Dendritic cell treated with granulocyte-macrophage colony-stimulating factor and Interleukin-4, amounts not matched to agents 40 ng/mL and 50 ng/mL, for 4 days (primary cell): Measurements from ENCODE around the gene CTPS2.
"Not testable (repeated sequence)": the region's sequence is repeated elsewhere in the genome, so short reads cannot be mapped to it uniquely, and the experiment has no call there.

Experiments
- H3K27ac Mint-ChIP-seq: one replicate; pipeline ENCODE4 v1.8.0; 2022; ENCODE audit warnings: mild to moderate bottlenecking, mixed read lengths
- H3K27me3 Mint-ChIP-seq: one replicate; pipeline ENCODE4 v1.8.0; 2022; ENCODE audit warnings: mild to moderate bottlenecking, mixed read lengths
- H3K36me3 Mint-ChIP-seq: one replicate; pipeline ENCODE4 v1.8.0; 2022; ENCODE audit warnings: low read depth, mixed read lengths
- H3K4me1 Mint-ChIP-seq: one replicate; pipeline ENCODE4 v1.8.0; 2022; ENCODE audit warnings: low read depth, mixed read lengths
- H3K4me3 Mint-ChIP-seq: one replicate; pipeline ENCODE4 v1.8.0; 2022; ENCODE audit warnings: mild to moderate bottlenecking, moderate library complexity, mixed read lengths
- H3K9me3 Mint-ChIP-seq: one replicate; pipeline ENCODE4 v1.8.0; 2022; ENCODE audit warnings: mixed read lengths
- intact Hi-C: fragments of 100-400 bp; cut with micrococcal nuclease; formaldehyde crosslinking; loops from one replicate; pipeline ENCODE4 v1.15.0; 2022

Gene CTPS2

DNA sequence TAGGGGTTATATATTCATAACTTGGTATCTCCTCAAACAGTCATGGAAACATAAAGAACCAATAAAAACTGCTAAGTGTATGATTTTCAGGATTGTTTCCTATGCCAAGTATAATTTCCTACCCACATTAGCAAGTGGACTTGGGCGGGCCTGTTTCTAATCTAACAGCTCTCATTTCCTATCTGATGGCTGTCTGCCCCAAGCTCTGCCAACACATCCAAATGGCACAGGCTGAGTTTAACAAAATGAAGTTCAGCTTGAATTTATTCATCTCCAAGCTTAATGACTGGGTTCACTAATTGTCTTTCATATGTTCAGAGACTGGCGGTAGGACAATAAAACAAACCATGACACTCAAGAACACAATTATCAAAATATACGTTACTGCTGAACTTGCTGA, 118.0 kb downstream of the CTPS2 start:
- Mint-ChIP-seq H3K27ac (no peak overlapping the region), H3K9me3 (no peaks in the 10 kb centered on the region), H3K4me3 (no peak overlapping the region), H3K27me3 (no peaks in the 10 kb centered on the region), H3K4me1 (no peaks in the 10 kb centered on the region), H3K36me3 (peaks cover 7% of the 10 kb centered on the region)
- intact Hi-C loops: no loop called here

DNA sequence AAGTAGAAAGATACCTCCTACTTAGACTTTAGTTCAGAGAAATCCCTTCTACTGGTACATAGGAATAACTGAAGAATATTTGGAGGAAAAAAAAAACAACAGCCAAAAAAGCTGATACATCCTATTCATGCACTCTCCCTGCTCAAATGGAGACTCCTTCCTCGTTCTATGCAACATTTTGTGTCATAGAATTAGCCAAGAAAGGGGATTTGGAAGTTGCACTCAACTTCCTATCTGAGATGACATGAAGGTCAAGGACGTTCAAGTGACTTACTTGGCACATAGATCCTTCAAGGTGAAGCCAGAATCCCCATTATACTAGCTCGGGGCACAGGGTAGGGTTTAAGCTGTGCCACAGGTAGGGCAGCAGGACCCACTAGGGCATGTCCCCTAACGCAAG, 118.7 kb downstream of the CTPS2 start:
- Mint-ChIP-seq H3K27me3 (no peaks in the 10 kb centered on the region), H3K9me3 (no peaks in the 10 kb centered on the region), H3K4me3 (no peak overlapping the region), H3K36me3 (peaks cover 7% of the 10 kb centered on the region), H3K4me1 (no peaks in the 10 kb centered on the region), H3K27ac (no peak overlapping the region)
- intact Hi-C loops: no loop called here

DNA sequence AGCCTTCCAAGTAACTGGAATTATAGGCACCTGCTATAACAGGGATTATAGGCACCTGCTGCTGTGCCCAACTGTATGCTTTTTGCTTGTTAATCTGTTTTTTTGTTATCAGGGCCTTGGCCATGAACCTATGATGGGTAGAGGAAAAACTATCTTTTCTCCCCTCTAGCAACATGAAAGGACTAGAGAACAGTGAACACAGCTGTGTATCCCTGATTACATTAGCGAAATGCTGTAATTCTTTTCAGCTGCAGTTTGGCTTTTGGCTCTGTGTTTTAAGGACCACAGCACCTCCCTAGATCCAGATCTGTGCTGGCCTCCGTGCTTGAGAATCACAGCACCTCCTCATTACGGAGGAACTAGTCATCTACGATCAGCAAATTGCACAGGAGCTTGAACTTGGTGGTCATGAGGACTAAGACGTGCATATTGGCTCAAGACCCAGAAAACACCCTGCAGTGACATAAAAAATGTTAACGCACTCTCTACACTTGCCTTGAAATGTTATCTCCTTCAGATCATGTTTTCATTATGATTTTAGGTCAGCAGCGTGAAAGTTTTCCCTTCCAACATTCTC, 120.2 kb downstream of the CTPS2 start:
- Mint-ChIP-seq H3K9me3 (no peaks in the 10 kb centered on the region), H3K4me1 (no peaks in the 10 kb centered on the region), H3K27ac (no peak overlapping the region), H3K27me3 (no peaks in the 10 kb centered on the region), H3K4me3 (no peak overlapping the region), H3K36me3 (peaks cover 5% of the 10 kb centered on the region)
- intact Hi-C loops: no loop called here

DNA sequence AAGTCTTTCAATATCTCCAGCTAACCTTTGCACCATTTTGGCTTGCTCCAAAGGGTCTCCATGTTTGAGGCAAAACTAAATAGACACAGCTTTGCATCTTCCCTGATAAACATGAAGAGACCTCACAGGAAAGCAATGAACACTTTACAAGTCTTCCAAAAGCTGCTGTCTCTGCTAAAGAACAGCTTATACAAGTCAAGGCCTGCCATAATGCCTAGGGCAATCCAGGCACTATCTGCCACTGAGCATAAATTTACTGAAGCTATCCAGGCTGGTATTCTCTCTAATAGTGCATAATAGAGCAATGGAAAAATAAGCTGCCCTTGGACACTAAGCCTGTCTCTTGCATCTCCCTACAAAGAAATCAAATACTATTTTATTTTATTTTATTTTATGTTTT, 122.6 kb downstream of the CTPS2 start:
- Mint-ChIP-seq H3K27me3 (no peaks in the 10 kb centered on the region), H3K9me3 (no peaks in the 10 kb centered on the region), H3K27ac (no peak overlapping the region), H3K4me3 (no peak overlapping the region), H3K4me1 (no peaks in the 10 kb centered on the region), H3K36me3 (peaks cover 5% of the 10 kb centered on the region)
- intact Hi-C loops: no loop called here

DNA sequence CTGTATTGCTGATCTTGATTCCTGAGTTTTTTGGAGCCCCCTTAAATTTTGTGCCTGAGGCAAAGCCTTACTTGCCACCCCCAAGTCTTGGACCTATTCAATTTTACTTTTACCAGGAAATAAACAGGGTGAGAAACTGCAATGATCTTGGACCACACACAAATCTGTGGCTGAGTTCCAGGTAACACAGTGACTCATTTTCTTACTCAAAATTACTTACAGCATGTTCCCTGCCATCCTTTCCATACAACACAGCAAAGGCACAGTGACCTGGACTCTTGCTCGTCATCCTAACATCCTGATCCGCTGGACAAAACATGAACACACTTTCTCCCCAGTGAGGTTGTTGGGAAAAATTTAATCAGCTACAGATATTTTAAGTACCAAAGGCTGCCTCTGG, 123.3 kb downstream of the CTPS2 start:
- Mint-ChIP-seq H3K4me1 (no peaks in the 10 kb centered on the region), H3K27me3 (no peaks in the 10 kb centered on the region), H3K9me3 (no peaks in the 10 kb centered on the region), H3K27ac (no peak overlapping the region), H3K36me3 (peaks cover 5% of the 10 kb centered on the region), H3K4me3 (no peak overlapping the region)
- intact Hi-C loops: no loop called here

DNA sequence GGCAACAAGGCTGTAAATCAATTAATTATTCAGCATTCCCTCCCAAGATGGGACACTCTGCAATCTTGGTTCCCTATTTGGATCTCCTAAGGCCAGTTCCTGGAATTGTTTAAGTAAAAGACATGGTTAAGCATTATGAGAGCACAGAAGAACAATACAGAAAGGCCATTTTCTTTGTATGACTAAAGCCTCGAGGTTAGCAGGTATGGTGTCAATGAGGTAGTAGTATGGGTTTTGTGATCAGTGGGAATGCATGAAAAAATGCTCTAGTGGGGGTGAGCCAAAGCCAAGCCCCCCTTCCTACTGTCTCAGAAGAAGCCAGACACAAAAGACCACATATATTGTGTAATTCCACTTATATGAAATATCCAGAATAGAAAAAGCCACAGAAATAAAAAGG, 124.2 kb downstream of the CTPS2 start:
- Mint-ChIP-seq H3K9me3 (no peaks in the 10 kb centered on the region), H3K4me3 (no peak overlapping the region), H3K27ac (no peak overlapping the region), H3K4me1 (no peaks in the 10 kb centered on the region), H3K27me3 (no peaks in the 10 kb centered on the region), H3K36me3 (peaks cover 5% of the 10 kb centered on the region)
- intact Hi-C loops: no loop called here

DNA sequence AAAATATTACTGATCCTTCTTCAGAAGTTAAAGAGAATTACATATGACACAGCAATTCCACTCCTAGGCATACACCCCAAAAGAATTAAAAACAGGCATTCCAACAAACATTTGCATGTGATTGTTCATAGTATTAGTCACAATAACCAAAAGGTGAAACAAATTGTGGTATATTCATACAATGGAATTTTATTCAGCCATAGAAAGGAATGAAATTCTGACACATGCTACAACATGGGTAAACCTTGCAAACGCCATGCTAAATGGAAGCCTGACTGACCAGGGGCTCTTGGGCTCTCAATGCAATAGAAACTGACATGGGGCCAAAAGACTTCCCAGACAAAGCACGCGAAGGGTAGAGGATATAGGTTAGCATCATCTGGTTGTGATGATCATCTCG, 124.6 kb downstream of the CTPS2 start:
- intact Hi-C loops: no loop called here
- H3K9me3 Mint-ChIP-seq: no peaks in the 10 kb centered on the region

DNA sequence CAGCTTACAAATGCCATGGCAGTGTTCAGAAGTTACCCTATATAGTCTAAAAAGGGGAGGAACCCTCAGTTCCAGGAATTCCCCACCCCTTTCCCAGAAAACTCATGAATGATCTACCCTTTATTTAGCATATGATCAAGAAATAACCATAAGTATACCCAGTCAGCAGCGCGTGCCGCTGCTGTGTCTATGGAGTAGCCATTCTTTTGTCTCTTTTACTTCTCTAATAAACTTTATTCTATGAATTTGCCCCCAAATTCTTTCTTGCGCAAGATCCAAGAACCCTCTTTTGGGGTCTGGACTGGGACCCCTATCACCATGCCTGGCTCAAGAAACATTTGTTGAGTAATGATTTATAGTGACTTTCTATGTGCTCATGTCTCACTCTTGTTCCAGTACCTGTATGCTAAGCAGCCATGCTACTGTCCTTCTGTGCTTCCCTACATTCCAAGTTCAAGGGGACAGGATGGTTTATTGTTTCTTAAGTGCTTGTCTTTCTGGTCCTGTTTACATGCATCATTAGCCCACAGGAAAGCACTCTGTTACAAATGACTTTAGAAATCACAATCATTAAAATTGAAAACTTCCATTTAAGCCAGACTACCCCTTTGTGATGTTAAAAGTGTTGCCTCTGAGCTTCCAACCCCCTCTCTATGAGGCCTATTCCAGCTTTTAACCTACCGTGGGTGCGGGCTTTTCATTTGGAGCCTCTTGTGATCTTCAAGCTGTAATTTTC, 125.9 kb downstream of the CTPS2 start:
- Mint-ChIP-seq H3K27ac (no peak overlapping the region), H3K4me3 (no peak overlapping the region), H3K27me3 (no peaks in the 10 kb centered on the region), H3K36me3 (peaks cover 5% of the 10 kb centered on the region), H3K4me1 (no peaks in the 10 kb centered on the region), H3K9me3 (no peaks in the 10 kb centered on the region)
- intact Hi-C loops: no loop called here

More for the DNA sequence above, 124.6 kb downstream of the CTPS2 start:
- H3K4me3 Mint-ChIP-seq: no peak overlapping the region
- peaks cover 5% of the 10 kb centered on the region for H3K36me3 Mint-ChIP-seq
- H3K27ac Mint-ChIP-seq: no peak overlapping the region
- no peaks in the 10 kb centered on the region for H3K27me3 Mint-ChIP-seq
- no peaks in the 10 kb centered on the region for H3K4me1 Mint-ChIP-seq

DNA sequence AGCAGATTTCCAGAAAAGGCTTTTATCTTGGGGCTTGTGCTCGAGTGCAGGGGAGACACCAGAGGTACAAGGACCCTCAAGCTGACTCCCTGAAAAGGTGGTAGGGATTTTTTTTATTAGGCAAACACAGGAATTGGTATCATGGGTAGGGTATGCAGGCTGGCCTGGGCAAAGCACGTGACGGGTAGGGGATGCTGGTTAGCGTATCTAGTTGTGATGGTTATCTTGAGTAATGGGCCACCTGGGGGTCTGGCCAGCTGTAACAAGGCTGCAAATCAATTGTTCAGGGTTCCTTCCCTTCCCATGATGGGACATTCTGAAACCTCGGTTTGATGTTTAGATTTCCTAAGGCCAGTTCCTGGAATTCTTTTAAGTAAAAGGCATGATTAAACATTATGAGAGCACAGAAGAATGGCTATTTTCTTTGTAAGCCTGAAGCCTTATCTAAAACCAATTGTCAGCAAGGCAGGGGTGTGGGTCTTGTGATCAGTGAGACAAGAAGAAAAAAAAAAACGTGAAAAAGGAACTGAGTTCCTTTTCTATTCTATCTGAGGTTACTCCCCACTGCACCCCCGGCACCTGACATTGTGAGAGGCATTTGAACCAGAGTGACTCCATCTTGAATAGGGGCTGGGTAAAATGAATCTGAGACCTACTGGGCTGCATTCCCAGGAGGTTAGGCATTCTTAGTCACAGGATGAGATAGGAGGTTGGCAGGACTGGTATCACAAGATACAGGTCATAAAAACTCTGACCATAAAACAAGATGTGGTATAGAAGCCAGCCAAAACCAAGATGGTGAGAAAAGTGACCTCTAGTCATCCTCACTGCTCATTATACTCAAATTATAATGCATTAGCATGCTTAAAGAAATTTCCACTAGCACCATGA, 126.7 kb downstream of the CTPS2 start:
- Mint-ChIP-seq H3K36me3 (peaks cover 5% of the 10 kb centered on the region), H3K27me3 (no peaks in the 10 kb centered on the region), H3K27ac (no peak overlapping the region), H3K4me3 (no peak overlapping the region), H3K4me1 (no peaks in the 10 kb centered on the region), H3K9me3 (no peaks in the 10 kb centered on the region)
- intact Hi-C loops: no loop called here

DNA sequence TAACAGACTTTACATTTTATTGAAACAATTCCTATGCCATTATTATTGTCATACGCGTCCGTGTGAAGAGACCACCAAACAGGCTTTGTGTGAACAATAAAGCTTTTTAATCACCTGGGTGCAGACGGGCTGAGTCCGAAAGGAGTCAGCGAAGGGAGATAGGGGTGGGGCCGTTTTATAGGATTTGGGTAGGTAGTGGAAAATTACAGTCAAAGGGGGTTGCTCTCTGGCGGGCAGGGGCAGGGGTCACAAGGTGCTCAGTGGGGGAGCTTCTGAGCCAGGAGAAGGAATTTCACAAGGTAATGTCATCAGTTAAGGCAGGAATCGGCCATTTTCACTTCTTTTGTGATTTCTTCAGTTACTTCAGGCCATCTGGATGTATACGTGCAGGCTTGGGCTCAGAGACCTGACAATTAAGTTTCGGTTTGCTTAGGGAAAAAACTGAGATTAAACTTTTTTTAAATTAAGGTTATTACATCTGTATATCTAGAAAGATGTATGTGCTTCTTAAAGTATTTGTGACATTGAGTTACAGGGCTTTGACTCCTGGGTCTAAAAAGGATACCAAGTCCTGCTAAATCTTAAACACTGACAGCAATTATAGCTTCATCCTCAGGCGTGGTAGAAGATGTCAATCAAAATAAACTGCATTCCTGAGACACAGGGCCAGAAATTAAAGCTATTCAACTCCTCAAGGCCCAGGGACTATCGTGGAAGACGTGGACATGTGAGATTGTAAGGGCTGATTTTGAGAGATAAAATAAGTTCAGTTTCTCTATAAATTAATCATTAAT, 132.3 kb downstream of the CTPS2 start:
- H3K4me3 Mint-ChIP-seq, H3K4me1 Mint-ChIP-seq, H3K9me3 Mint-ChIP-seq, intact Hi-C loops, H3K27me3 Mint-ChIP-seq, H3K36me3 Mint-ChIP-seq, H3K27ac Mint-ChIP-seq: not testable (repeated sequence)

DNA sequence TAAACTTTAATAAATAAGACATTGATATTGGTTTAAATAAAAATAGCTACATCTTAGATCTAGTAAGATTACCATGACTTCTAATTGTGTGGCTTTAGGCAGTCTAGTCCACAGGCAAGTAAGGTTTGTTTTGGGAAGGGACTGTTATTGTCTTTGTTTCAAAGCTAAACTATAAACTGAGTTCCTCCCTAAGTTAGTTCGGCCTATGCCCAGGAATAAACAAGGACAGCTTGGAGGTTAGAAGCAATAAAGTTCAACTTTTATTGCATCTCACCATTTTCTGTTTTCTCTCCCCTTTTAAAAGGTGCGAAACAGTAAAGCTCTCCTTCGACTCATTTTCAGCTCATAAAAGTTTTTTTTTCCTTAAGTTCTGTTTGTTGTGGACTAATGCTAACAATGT, 133.0 kb downstream of the CTPS2 start:
- no peaks in the 10 kb centered on the region for H3K4me1 Mint-ChIP-seq
- intact Hi-C loops: no loop called here
- no peaks in the 10 kb centered on the region for H3K27me3 Mint-ChIP-seq
- H3K36me3 Mint-ChIP-seq: no peaks in the 10 kb centered on the region
- no peak overlapping the region for H3K27ac Mint-ChIP-seq
- H3K9me3 Mint-ChIP-seq: no peaks in the 10 kb centered on the region
- H3K4me3 Mint-ChIP-seq: no peak overlapping the region

DNA sequence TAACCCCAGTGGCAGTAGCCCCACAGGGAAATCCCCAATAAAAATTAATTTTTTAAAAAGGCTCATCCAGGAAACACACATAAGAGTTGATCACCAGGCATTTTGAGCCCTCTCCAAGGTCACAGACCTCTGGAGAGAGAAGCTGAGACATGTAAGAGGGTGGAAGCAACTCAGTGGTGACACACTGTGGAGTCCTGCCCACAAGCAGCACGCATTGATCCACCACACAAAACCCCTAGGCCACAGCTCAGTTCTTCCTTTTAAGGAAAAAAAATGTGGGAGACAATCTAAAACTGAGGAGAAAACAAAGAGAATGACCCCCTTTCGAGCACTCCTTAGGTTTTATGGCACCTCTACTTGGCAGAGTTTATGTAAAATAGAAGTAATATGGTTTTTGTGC, 134.3 kb downstream of the CTPS2 start:
- H3K36me3 Mint-ChIP-seq: no peaks in the 10 kb centered on the region
- H3K4me1 Mint-ChIP-seq: no peaks in the 10 kb centered on the region
- intact Hi-C loops: no loop called here
- no peaks in the 10 kb centered on the region for H3K9me3 Mint-ChIP-seq
- H3K4me3 Mint-ChIP-seq: no peak overlapping the region
- no peak overlapping the region for H3K27ac Mint-ChIP-seq
- H3K27me3 Mint-ChIP-seq: no peaks in the 10 kb centered on the region

DNA sequence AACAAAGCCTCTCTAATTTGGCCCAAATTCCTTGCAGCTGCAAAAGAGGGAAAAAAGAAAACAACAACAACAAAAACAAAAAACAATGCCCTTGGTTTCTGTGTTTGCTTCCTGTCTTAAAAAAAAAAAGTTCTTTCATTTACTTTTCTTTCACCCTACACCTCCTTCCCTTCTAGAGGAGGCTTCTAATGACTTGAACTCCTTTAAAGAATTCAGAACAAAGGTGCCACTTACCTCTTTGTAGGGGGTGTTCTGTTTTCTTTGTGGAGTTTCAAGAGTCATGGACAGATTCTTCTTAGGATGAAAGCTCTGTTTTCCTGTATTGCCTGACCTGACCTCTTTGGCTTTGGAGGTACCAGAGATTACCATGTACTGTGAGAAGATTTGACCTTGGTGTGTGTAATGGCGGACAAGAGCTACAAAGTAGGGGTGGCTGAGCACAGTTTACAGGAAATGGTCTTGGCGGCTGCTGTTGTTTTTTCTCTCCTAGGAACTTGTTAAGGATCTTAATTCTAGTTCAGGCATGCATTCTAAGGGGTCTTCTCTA, 134.9 kb downstream of the CTPS2 start:
- Mint-ChIP-seq H3K27ac (no peak overlapping the region), H3K27me3 (no peaks in the 10 kb centered on the region), H3K9me3 (no peaks in the 10 kb centered on the region), H3K36me3 (no peaks in the 10 kb centered on the region), H3K4me1 (no peaks in the 10 kb centered on the region), H3K4me3 (no peak overlapping the region)
- intact Hi-C loops: no loop called here
